WTC11 (cell line): Measurements from ENCODE around the gene BTBD7.

Experiments used
- ATF3 ChIP-seq: sonication (generic); formaldehyde crosslinking; conservative IDR thresholded peaks from 2 replicates; pipeline ENCODE4 v1.8.1; 2022; ENCODE audit warnings: mild to moderate bottlenecking, missing genetic modification reagents
- ELF4 ChIP-seq: sonication (generic); formaldehyde crosslinking; IDR thresholded peaks from 2 replicates; pipeline ENCODE4 v1.8.1; 2022; ENCODE audit warnings: low read depth, mild to moderate bottlenecking, moderate library complexity, missing genetic modification reagents
- ZSCAN18 ChIP-seq: fragments of 250-450 bp; sonication (Bioruptor Pico); IDR thresholded peaks from 2 replicates; pipeline ENCODE4 v2.1.2; 2022; ENCODE audit warnings: mild to moderate bottlenecking, moderate library complexity
- TF ChIP-seq, protein P1 (sequence below): fragments of 200-600 bp; IDR thresholded peaks from 2 replicates; pipeline ENCODE4 v1.8.0; 2022; ENCODE audit warnings: antibody characterized with exemption

- TF ChIP-seq, protein P1, sequence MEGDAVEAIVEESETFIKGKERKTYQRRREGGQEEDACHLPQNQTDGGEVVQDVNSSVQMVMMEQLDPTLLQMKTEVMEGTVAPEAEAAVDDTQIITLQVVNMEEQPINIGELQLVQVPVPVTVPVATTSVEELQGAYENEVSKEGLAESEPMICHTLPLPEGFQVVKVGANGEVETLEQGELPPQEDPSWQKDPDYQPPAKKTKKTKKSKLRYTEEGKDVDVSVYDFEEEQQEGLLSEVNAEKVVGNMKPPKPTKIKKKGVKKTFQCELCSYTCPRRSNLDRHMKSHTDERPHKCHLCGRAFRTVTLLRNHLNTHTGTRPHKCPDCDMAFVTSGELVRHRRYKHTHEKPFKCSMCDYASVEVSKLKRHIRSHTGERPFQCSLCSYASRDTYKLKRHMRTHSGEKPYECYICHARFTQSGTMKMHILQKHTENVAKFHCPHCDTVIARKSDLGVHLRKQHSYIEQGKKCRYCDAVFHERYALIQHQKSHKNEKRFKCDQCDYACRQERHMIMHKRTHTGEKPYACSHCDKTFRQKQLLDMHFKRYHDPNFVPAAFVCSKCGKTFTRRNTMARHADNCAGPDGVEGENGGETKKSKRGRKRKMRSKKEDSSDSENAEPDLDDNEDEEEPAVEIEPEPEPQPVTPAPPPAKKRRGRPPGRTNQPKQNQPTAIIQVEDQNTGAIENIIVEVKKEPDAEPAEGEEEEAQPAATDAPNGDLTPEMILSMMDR: no peak
- TF ChIP-seq ZSCAN18 (CRISPR knock-in tag) (no peak), ATF3 (CRISPR knock-in tag) (no peak), ELF4 (no peak)
Observed at GRCh38 chr14:93304771-93305170, 28.1 kb downstream of the BTBD7 start.
